C4-2B (cell line): ENCODE results near the gene TXNL1.

Experiments
- H3K27ac ChIP-seq: fragments of 450-650 bp; 2 replicates; pipeline ENCODE4 v1.5.1; 2017
- ZFX ChIP-seq: fragments of 450-650 bp; IDR thresholded peaks from 2 replicates; pipeline ENCODE4 v1.6.1; 2017
- TF ChIP-seq, protein P1 (sequence below): fragments of 450-650 bp; conservative IDR thresholded peaks from 2 replicates; pipeline ENCODE4 v1.5.1; 2017; ENCODE audit warnings: mild to moderate bottlenecking

TXNL1 gene

DNA sequence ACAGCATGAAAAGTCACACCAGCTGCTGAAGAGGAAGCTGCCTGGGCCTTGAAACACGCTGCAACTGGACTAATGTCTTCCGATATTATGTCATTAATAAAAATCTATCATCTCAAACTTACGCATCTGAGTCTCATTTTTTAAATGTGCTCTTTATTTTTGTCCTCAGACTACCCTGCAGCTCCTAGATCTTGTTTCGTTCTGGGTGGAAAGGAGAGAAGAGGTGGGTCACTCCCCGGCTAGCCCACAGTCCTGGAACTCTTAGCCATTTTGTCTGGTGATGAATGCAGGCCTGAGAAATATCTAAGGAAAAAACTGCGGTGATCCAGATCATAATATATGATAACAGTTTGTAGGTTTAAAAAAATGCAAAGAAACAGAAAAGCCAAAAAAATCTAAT, 73.3 kb downstream of the TXNL1 start:
- H3K27ac ChIP-seq: no peak overlapping the region
- TF ChIP-seq, protein P1, sequence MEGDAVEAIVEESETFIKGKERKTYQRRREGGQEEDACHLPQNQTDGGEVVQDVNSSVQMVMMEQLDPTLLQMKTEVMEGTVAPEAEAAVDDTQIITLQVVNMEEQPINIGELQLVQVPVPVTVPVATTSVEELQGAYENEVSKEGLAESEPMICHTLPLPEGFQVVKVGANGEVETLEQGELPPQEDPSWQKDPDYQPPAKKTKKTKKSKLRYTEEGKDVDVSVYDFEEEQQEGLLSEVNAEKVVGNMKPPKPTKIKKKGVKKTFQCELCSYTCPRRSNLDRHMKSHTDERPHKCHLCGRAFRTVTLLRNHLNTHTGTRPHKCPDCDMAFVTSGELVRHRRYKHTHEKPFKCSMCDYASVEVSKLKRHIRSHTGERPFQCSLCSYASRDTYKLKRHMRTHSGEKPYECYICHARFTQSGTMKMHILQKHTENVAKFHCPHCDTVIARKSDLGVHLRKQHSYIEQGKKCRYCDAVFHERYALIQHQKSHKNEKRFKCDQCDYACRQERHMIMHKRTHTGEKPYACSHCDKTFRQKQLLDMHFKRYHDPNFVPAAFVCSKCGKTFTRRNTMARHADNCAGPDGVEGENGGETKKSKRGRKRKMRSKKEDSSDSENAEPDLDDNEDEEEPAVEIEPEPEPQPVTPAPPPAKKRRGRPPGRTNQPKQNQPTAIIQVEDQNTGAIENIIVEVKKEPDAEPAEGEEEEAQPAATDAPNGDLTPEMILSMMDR: no peak
- TF ChIP-seq ZFX: no peak

GRCh38 chr18:56563568-56563967, 74.8 kb downstream of the TXNL1 start:
- H3K27ac ChIP-seq: no peak overlapping the region
- TF ChIP-seq, protein P1: peak; percentile 7; the same call in 1 of the 2 replicates
- no peak for TF ChIP-seq ZFX

- no peak overlapping the region for H3K27ac ChIP-seq
- no peak for TF ChIP-seq ZFX
- TF ChIP-seq, protein P1: no peak
Measured at GRCh38 chr18:56562479-56562878, 75.9 kb downstream of the TXNL1 start.

GRCh38 chr18:56560992-56561391, 77.4 kb downstream of the TXNL1 start:
- no peak overlapping the region for H3K27ac ChIP-seq
- TF ChIP-seq, protein P1: no peak
- TF ChIP-seq ZFX: no peak

DNA sequence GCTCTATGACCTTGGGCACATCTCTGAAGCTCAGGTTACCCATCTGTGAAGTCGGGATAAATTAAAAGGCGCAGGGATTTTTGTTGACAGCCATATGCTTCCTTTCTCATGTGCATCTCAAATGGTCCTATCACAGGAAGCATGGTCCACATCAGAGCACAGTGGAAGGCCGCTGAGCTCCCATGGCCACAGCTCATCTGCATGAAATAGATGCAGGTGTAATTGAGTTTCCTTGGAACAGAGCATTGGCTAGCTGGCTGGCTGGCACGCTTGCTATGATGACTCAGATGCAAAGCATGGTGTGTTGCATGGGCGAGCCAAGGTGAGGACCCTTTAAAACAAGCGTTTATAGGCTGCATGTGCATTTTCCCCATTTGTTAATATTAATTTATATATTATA, 79.3 kb downstream of the TXNL1 start:
- H3K27ac ChIP-seq: no peak overlapping the region
- TF ChIP-seq, protein P1: no peak
- TF ChIP-seq ZFX: no peak

- TF ChIP-seq ZFX: no peak
- TF ChIP-seq, protein P1: no peak
- H3K27ac ChIP-seq: no peak overlapping the region
Measured at GRCh38 chr18:56556907-56557306, 81.5 kb downstream of the TXNL1 start.

DNA sequence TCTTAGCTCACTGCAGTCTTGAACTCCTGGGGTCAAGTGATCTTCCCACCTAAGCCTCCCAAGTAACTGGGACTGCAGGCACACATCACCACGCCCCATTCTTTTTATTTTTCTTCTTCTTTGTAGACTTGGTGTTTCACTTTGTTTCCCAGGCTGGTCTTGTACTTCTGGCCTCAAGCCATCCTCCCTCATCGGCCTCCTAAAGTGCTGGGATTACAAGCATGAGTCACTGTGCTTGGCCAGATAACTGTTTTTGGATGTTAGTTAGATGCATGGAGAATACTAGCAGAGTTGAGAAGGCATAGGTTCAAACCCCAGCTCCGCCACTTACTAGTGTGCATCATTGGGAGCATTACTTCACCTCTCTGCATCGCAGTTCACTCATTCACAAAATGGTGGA, 88.3 kb downstream of the TXNL1 start:
- TF ChIP-seq, protein P1: no peak
- TF ChIP-seq ZFX: no peak
- no peak overlapping the region for H3K27ac ChIP-seq
